ENCODE data around the gene TBC1D10A. TPM values are rescaled to one million over a fixed set of nuclear protein-coding genes. Genes with fewer than 3 reads are reported as not detected.
A peak's percentile ranks its signal among the peaks of the same experiment; 100 is the strongest.

The TBC1D10A gene
- total RNA-seq, 1 donor, result 29.8 TPM

DNA sequence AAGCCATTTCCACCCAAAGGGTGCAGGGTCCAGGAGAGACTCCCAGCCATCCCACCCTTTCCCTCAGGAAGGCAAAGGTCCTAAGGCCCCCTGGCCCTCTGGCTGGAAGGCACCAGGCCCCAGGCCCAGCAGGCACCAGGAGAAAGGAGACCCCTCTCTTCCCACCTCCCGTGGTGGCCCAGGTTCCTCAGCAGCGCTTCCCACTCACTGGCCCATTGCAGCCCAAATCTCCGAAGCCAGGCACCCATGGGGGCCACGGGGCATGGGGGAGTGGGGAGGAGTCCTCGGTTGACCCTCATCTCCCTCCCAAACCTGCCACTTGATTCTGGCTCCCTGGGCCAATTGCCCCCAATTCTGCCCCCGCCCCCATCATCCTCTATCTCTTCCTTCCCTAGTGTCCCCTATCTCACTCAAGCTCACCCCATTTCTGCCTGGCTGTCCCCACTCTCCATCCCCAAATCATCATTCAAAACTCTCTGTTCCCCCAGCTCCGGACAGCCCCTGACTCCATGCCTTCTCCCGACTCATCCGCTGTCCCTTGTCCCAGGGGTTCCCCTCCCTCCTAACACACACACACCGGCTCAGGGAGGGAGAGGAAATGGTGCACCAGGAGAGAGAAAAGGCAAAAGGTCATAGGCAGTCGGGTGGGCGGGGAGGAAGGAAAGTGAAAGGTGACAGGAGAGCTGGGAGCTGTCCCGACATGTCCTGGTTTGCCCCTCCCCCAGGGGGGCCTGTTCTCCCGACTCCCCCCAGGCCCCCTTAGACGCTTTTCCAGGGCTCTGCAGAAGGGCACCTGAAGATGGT lies 81.4 kb downstream of the TBC1D10A start:
- DNase-seq (ENCODE audit: low read depth), result no peak
- TF ChIP-seq, protein P1, sequence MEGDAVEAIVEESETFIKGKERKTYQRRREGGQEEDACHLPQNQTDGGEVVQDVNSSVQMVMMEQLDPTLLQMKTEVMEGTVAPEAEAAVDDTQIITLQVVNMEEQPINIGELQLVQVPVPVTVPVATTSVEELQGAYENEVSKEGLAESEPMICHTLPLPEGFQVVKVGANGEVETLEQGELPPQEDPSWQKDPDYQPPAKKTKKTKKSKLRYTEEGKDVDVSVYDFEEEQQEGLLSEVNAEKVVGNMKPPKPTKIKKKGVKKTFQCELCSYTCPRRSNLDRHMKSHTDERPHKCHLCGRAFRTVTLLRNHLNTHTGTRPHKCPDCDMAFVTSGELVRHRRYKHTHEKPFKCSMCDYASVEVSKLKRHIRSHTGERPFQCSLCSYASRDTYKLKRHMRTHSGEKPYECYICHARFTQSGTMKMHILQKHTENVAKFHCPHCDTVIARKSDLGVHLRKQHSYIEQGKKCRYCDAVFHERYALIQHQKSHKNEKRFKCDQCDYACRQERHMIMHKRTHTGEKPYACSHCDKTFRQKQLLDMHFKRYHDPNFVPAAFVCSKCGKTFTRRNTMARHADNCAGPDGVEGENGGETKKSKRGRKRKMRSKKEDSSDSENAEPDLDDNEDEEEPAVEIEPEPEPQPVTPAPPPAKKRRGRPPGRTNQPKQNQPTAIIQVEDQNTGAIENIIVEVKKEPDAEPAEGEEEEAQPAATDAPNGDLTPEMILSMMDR (IDR thresholded peaks at IDR 0.05; ENCODE audit: insufficient read depth, low read depth, low read length), result no peak
- H3K4me3 ChIP-seq (ENCODE audit: low read depth, low read length), result peak overlapping the region; percentile 70

GRCh38 chr22:30244641-30245040 lies 82.1 kb downstream of the TBC1D10A start:
- no peak for DNase-seq (ENCODE audit: low read depth)
- H3K4me3 ChIP-seq (ENCODE audit: low read depth, low read length), result no peak overlapping the region

GRCh38 chr22:30244066-30244465 lies 82.7 kb downstream of the TBC1D10A start:
- no peak for DNase-seq (ENCODE audit: low read depth)
- TF ChIP-seq, protein P1 (IDR thresholded peaks at IDR 0.05; ENCODE audit: insufficient read depth, low read depth, low read length), result no peak
- H3K4me3 ChIP-seq (ENCODE audit: low read depth, low read length), result no peak overlapping the region

More at GRCh38 chr22:30244641-30245040, 82.1 kb downstream of the TBC1D10A start:
- TF ChIP-seq, protein P1 (IDR thresholded peaks at IDR 0.05; ENCODE audit: insufficient read depth, low read depth, low read length), result no peak

DNA sequence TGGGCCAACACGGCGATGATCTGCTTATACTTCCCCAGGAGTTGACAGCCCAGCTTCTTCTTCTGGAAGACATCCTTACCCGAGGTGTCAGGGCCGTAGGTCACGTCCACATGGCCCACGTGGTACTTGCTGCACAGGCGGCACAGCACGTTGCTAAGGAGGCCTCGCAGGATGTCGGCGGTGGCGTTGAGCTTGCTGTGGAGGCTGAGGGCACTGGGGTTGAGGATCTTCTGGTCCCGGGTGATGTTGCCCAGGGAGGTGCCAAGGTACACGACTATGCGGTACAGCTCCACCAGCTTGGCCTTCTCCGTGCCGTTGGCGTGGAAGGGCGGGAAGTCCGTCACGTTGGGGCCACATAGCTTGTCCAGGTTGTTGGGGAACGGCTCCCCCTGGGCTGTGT lies 83.1 kb downstream of the TBC1D10A start:
- no peak for DNase-seq (ENCODE audit: low read depth)
- no peak overlapping the region for H3K4me3 ChIP-seq (ENCODE audit: low read depth, low read length)
- TF ChIP-seq, protein P1 (IDR thresholded peaks at IDR 0.05; ENCODE audit: insufficient read depth, low read depth, low read length), result no peak

Other genes with a start within 250 kb of the TBC1D10A start
- gene HORMAD2, start 246.5 kb downstream of the TBC1D10A start, total RNA-seq, result not detected in 2 replicates
- 7.4 and 7.8 TPM in 2 replicates for gene LIF, start 80.2 kb downstream of the TBC1D10A start, total RNA-seq
- gene OSM, start 60.1 kb downstream of the TBC1D10A start, total RNA-seq, result 0.43 TPM in 1 of 2 replicates, not detected in the other
- 1.6 and 4.3 TPM in 2 replicates for gene CASTOR1, start 37.4 kb downstream of the TBC1D10A start, total RNA-seq
- gene SF3A1, start 30.0 kb upstream of the TBC1D10A start, total RNA-seq, result 23.5 and 27.2 TPM in 2 replicates
- 1.3 and 2.6 TPM in 2 replicates for gene CCDC157, start 30.1 kb upstream of the TBC1D10A start, total RNA-seq
- 19.6 and 20.3 TPM in 2 replicates for gene RNF215, start 60.5 kb upstream of the TBC1D10A start, total RNA-seq
- 9.5 and 12.2 TPM in 2 replicates for gene SEC14L2, start 70.1 kb upstream of the TBC1D10A start, total RNA-seq
- 10.8 and 11.3 TPM in 2 replicates for gene MTFP1, start 98.8 kb upstream of the TBC1D10A start, total RNA-seq
- not detected in 2 replicates for gene SEC14L3, start 145.1 kb upstream of the TBC1D10A start, total RNA-seq
- gene SEC14L4, start 178.8 kb upstream of the TBC1D10A start, total RNA-seq, result under 0.01 TPM in 2 replicates
- under 0.01 TPM in 1 of 2 replicates, not detected in the other for gene SEC14L6, start 219.8 kb upstream of the TBC1D10A start, total RNA-seq
- not detected in 2 replicates for gene GAL3ST1, start 247.7 kb upstream of the TBC1D10A start, total RNA-seq

All from fibroblast of villous mesenchyme (primary cell).